Non-pigmented ciliary epithelial cell (primary cell): ENCODE data around the gene NDE1.
"Not testable (repeated sequence)": the region's sequence is repeated elsewhere in the genome, so short reads cannot be mapped to it uniquely, and the experiment has no call there.

Source experiments
- DNase-seq: peaks from one replicate; pipeline ENCODE4 v3.0.0-alpha.2; 2010; ENCODE audit warnings: low read depth

NDE1 gene, protein sequence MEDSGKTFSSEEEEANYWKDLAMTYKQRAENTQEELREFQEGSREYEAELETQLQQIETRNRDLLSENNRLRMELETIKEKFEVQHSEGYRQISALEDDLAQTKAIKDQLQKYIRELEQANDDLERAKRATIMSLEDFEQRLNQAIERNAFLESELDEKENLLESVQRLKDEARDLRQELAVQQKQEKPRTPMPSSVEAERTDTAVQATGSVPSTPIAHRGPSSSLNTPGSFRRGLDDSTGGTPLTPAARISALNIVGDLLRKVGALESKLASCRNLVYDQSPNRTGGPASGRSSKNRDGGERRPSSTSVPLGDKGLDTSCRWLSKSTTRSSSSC

DNA sequence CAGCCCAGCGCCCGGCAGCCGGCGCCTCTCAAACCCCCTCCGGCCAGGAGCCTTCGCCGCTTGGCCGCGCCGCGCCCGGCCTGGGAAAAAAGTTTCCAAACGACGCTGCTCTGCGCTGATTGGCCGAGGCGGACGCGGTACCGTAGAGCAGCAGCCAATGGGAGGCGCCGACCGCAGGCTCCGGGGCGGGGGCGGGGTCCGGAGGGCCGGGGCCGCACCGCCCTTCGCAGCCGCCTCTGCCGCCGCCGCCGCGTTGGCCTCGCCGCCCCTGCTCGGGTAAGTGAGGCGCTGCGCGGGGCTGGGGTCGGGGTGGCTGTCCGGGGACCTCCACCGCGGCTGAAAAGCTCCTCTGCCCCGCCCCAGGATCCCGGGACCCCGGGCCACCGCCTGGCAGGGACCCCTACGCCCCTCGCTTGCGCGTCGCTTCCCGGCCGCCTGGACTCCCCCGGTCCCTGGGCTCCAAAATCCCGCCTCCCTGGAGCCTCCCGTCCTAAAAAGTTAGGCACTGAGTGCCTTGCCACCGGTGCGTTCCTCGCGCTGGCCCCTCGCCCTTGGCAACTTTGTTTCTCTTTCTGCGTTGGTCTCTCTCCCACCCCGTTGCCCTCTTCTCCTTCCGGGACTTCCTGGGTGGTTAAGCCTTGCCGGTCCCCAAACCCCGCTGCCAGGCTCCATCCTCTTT lies at the start of gene NDE1:
TSS of gene NDE1 (plus strand) at position 227 of the 679 bp plus-strand sequence. CDS start 14,534 bp downstream, outside the sequence.
- peak; percentile 23 for DNase-seq

DNA sequence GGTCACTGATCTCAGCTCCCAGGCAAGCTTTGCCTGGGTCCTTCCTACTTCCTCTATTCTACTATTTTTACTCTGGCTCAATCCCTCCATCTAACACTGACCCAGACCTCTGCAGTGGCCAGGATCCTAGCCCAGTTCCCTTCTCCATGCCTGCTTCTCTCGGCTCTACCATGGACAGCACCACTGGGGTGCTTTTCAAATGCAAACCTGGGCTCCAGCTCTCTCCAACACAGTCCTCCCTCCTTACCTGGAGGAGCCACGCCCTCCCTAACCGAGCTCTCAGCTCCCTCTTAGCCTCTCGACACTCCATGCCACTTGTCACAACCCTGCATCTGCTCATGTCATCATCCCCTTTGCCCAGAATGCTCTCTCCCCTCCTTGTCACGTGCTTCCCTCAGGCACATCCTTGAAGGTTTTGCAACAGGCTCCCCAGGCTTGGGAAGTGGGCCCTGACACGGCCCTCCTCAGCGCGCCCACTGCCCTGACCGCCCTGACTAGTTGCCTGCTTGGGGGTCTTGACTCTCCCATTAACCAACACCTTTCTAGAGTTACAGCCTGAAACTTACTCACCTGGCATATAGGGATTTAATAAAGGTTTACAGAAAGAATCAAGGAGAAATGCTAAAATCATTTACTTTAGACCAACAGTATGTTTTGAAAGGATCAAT lies 48.7 kb upstream of the NDE1 start:
- no peak for DNase-seq

DNA sequence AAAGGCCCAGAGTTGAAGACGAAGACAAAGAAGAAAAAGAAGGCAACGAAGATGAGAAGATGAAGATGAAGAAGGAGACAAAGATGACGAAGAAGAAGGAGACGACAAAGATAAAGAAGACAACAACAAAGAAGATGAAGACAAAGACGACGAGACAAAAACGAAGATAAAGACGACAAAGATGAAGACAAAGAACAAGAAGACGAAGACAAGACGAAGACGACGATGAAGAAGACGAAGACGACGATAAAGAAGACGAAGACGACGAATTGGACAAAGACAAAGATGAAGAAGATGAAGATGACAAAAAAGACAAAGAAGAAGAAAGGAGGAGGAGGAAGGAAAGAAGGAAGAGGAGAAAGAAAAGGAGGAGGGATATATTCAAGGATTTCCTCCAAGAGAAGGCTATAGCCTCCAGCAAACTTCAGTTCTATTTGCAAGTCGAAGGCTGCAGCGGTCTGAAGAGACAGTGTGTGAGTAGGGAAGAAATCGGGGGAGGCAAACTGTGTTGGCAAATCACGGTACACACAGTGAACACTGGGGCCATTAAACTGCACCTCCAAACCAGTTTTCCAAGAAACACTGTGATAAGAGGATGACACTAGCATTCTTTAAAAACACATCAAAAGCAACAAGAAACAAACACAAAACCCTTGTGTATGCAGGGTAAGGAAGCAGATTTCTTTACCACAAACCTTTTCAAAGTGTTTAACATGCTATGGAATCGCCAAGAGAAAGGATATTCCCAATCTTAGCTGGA lies 47.6 kb upstream of the NDE1 start:
- no peak for DNase-seq

DNA sequence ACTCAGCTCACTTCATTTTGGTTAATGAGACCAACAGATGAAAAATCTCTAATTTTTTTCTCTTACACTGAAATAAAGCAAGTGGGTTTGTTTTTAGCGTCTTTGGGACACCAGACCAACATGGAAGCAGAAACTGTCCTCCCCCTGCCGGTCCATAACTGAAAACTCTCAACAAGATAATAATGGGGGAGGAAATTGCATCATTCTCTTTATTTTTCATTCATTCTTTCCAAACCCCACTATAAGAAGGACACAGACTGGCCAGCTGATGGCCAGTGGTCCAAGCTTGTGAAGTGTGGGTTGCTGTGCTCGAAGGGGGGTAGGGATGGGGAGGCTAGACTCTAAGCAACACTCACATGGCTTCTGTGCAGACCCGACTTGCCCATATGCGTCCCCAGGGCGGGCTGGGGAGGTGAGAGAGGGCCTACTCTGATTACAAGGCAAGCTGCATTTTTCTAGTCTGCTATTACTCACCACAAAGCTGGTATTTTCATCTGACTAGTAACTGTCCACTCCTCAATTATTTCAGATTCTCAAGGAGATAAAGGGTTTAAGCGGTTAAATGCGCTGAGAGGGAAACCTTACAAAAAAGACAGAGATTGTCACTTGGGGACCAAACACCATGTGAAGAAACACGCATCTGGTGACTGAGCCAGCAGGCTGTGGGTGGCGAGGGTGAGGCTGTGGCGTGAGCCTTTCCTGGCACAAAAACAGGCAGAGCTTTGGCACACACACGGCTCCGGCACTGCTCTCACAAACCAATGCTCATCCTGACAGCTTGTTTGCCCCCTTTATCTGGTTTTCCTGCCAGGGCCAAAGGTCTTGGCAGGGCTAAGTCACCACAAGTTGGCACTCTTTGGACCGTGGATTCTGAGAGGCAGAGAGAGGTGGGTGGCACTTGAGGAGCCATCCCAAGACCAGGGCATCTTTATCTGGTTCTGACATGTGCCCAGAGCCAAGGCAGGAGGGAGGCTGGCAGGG lies 45.3 kb upstream of the NDE1 start:
- DNase-seq, result no peak

DNA sequence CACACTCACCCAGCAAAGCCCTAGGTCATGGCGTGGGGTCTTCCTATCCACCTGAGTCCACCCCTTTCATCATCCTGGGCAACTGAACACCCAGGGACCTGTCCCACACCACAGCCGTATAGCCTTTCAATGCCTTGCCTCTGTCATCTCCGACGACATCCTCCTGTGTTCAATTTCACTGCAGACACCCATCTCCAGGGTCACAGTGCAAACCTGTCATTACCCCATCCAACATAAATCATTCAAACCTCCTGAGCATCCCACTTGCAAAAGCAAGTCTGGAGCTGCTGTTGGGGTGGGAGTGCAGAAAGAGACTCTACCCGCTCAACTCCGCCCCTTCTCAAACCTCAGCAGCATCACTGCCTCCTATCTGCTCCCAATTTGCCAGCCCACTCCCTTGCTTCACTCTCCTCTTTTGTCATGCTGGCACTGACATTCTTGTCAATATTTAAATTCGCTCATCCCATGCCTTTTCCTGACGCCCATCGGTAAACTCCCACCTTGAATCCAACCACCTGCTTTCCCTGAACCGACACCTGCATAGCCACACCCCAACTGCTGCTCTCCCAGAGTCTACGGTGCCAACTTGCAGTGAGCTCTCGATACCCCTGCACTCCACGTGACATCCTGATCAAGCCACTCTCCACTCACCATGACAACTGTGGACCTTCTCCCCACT lies 44.1 kb upstream of the NDE1 start:
- DNase-seq, result no peak

DNA sequence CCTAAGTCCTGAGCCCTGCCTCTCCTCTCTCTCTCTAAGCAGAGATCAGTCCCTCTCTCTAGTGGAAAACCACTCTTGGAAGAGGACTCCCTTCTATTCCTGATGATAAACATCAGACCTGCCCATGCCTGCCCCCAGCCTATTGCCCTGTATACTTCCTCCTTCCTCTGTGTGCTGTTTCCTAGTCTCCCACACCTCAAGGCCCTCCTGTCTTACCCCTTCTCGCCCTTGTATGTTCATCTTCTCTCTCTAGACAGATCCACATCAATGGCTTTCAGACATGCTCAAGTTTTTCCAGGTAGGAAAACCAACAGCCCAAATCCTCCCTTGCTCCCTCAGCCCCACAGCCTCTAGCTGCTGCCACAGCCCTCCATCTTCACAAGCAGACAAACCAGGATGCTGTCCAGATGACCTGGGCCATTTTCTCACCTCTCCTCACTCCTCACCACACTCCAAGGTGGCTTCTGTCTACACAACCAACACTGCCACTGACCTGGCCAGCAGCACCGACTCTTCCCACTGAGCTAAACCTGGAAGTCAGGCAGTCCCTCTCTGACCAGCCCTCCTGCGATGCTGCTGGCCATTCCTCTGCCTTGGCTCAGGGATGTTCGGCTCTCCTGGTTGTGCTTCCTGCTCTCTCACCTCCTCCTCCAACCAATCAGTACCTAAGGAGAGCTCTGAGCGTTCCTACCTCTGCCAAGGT lies 43.4 kb upstream of the NDE1 start:
- DNase-seq, result no peak

DNA sequence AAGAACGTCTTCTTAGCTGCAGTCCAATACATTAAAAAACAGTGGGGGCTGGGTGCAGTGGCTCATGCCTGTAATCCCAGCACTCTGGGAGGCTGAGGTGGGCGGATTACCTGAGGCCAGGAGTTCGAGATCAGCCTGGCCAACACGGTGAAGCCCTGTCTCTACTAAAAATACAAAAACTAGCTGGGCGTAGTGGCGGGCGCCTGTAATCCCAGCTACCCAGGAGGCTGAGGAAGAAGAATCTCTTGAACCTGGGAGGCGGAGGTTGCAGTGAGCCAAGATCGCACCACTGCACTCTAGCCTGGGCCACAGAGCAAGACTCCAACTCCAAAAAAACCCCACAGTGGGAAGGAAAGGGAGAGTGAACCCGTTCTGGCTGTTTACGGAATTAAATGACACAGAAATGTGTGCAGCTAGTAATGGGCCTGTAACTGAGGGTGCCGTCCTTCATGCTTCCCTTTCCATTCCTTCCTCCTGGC lies 42.8 kb upstream of the NDE1 start:
- not testable (repeated sequence) for DNase-seq

DNA sequence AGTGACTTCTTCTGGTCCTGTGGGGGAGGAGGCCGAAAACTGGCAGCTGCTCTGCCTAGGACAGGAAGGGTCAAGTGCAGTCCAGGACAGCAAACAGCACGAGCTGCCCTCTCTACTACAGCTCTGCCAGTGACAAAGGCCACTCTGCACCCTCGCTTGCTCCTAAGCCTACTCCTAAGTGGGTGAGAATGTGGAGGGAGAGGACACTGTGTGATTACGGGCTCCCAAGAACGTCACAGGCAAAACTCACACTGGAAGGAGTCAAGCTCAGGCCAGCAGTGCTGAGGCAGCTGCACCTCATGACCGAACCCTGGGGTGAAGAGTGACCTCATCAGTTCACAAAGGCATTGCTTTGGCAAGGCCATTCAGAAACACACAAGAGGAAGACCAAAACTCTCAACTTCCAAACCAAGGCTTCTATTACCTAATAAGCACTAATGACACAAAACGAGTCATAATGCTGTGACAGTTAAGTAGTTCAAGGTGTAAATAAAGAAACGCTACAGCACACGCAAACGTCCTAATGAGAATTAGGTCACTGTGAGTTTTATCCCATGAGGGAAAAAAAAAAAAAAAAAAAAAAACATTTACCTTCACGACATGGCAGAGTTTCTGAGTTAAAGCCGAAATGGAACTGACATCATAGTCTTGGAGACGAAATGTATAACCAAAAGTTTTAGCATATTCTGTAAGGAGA lies 42.2 kb upstream of the NDE1 start:
- peak; percentile 55 for DNase-seq

DNA sequence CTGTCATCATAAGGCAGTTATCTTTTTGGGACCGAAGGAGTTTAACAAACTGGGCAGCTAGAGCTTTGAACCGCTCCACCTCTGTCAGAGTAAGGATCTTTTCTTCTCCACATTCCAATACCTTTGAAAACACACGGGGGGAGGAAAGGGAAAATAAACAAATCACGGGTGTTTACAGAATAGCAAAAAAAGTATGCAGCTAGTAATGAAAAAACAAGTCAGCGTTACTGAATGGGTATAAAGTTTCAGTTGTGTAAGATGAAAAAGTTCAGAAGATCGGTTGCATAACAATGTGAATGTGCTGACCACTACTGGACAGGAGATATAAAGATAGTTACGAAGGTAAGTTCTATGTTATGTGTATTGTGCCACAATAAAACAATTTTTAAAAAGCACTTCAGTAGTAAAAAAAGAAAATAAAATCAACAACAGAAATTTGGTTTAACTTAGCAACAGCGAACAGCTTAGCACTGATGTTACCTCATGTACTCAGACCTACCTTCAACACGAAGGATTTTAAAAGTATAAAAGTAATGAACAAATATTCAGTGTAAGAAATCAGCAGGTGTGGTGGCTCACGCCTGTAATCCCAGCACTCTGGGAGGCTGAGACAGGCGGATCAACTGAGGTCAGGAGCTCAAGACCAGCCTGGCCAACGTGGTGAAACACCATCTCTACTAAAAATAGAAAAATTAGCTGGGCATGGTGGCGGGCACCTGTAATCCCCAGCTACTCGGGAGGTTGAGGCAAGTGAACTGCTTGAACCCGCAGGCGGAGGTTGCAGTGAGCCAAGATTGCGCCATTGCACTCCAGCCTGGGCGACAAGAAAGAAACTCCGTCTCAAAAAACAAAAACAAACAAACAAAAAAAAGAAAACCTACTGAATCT lies 41.4 kb upstream of the NDE1 start:
- DNase-seq, result no peak

DNA sequence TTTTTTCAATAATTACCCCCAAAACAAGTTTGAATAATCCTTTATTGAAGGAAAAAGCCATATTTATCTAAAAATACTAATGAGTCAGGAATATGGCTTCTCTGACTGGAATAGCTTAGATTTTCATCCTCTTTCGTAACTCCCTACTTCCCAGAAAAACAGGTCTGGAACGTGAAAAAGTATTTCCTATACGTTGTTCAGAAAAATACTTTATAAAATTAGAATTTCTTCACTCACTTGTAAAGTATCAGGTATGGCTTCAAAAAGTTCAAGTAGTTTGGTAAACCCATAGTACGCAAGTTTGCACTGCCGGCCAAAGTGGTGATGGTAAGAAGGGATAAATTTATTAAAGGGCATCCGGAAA lies 40.8 kb upstream of the NDE1 start:
- no peak for DNase-seq

DNA sequence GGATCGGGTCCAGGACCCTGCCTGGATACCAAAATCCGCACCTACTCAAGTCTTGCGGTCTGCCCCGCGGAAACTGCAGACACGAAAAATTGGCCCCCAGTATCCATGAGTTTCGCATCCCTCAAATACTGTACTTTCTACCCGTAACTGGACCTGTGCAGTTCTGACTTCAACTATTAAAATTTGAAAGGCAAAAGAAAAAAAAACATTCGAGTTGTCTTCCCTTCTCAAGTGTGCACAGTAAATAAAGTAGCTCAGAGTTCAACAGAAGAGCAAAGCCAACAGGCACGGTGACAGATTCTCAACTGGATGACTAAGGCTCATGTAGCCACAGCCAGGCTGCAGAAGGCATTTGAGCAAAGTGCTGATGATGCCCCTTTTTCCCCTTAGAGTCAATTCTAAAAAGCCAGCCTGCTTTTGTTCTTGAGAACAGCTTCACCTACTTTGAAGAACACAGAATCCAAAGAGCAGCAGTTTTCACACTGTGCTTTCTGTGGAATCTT lies 39.6 kb upstream of the NDE1 start:
- no peak for DNase-seq

DNA sequence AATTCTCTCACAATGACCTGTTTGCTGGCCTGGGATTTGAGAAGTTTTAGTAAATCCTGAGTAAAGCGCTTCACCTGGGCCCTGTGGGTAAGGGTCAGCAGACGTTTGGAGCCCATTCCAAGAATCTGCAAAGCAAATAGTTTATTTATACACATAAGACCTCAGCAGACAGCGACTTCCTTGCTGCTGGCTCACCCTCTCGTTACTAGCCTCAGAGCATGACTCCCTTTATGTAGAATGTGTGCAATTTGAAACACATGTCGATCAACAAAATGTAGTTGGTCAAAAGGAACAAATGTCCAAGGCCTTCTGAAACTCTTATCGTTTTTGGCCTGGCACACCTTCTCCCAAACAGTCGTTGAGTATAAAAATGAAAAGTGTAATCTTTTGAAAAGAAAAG lies 38.4 kb upstream of the NDE1 start:
- DNase-seq, result peak; percentile 37

DNA sequence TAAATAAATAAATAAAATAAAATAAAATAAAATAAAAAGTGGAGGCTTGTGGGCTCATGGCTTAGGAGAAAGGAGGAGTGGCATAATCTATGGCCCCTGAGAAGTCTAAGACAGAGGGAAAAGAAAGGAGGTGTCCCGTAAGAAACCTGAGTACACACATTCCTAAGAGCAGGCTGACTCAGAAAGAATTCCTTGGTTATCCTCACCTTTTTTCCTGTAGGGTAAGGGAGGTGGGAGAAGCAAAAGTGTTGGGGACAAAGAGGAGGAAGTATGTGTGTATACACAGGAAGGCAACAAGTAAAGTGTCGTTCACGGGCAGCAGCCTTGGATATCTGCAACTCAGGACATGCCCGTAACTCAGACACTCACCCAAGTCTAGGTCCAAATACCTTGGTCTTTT lies 36.4 kb upstream of the NDE1 start:
- no peak for DNase-seq

DNA sequence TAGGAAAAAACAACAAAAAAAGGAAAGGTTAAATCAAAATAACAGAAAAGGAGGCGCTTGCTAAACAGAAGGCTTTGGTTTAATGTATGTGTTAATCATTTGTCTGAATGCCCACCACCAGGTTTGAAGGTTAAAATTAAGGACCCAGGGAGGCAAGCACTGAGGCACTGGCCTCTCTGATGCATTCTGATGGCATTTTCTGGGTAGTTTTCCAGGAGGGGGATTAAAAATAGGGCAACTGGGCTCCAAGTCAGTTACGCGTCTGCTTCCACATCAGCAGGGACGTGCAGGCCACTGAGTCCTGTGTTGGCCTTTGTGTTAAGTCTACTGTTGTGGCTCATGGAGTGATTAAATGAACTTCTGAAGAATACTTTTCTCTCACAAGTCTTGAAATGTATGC lies 34.0 kb upstream of the NDE1 start:
- DNase-seq, result no peak

DNA sequence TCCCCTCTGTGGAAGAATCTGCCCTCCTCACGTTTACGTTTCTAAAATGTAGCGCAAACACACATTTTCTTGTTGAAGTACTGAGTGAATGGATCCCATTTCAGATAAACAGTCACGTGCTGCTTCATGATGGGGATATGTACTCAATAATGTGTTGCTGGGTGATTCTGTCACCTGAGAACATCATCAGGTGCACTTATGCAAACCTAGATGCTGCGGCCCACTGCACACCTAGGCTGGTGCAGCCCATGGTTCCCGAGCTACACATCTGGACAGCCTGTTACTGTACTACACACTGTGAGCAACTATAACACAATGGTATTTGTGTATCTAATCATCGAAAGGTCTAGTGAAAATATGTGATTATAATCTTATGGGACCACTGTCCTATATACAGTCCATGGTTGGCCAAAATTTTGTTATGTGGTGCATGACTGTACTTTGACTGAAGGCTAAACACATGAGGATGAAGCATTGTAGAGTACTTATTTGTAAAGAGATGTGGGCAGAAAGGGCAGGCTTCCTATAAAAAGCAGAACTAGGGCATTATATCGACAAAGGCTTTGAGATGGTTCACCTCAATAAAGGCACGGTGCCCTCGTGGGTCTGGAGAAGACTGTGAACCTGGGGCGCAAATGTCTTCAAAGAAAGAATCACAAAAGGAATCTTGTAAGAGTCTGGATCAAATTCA lies 33.4 kb upstream of the NDE1 start:
- DNase-seq, result no peak

DNA sequence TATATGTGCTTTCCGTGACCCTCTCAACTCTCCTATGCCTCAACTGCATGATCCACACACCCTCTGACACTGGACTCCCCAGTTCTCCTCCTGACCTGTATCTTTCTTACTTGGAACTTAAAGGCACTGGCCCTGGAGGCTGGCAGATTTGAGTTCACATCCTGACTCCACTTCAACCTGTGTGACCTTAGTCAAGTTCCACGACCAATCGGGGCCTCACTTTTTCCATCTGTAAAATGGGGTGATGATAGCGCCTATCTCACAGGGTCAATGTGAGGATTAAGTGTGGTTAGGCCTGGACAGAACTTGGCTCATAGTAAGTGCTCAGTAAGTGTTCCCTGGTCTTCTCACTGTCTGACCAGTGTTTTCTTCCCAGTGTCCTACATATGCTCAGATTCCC lies 32.1 kb upstream of the NDE1 start:
- DNase-seq, result no peak

DNA sequence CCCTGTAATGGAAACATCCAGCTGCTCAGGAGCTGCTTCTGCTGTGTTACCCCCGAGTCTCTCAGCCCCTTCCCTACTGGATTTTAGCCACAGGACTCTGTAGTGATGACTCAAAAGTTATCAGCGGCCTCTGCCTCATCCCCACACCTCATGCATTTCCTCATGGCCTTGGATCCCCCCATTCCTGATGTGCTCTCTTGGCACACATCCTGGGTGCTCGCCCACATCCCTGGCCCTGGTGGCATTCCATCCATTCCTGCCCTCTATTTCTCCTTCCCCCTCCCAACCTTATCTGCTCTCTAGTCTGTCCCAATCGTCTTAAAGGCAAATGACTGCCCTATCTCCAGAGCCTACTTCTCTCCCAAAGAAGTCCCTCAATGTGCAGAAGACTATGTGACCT lies 31.7 kb upstream of the NDE1 start:
- DNase-seq, result peak; percentile 46
